NCI-H2196 (cell line): ENCODE results near the gene RANBP1.

Source experiments
- DNase-seq: peaks from one replicate; lab custom pipeline; 2025; ENCODE audit not compliant: unreplicated experiment; lab: John Stamatoyannopoulos, UW

RANBP1 gene

DNA sequence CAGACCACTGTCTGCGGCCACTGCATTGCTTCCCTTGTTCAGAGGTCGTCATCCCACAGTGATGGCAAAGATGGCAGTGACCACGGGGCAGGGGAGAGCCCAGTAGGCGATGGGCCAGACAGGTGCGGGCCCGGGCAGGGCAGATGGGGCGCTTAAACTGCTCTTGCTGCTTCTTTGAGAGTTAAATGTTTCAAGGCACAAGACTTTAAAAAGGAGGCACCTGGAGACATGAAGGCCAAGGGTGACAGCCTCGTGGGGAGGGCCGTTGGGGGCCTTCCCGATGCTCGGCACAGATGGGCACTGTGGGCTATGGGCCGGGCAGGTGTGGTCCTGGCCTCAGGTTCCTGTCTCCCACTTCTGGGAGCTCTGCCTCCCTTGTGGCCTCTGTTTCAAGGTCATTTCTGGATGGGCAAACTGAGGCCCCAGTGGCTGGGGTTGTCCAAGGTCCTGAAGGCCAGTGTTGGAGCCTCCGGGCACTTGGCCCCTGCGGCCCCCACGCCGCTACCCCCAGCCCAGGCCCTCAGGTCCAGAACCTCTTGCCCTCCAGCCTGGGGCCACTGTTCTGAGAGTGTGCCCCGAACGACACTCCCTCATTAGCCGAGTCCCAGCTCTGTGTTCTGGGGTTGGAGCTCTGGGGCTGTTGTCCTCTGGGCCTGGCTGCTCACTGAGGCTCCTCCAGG is 51.9 kb downstream of the RANBP1 start:
- DNase-seq, result no peak

DNA sequence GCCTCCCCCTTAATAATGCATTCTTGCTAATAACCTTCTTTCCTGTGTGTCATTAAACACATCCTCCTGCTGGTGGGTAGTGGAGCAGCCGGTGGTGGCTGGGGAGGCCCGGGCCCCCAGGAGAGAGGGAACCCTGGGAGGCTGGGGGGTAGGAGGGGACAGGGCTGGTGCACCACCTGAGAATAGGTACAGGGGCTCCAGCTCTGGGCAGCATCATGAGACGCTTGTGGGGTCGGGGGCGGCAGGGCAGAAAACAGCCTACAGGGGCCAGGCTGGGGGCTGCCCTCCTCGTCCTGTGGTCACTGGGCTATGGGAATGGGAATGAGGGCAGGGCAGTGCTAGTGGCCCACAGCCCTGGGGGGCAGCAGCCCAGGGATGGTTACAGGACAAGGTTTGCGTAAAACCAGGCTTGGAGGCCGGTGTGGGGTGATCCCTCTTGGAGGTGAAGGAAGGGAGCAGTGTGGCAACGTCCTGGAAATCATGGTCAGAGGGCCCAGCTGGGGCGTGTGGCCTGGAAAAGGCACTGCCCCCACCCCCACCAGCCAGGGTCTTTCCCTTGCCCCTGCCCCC is 53.4 kb downstream of the RANBP1 start:
- DNase-seq, result no peak

DNA sequence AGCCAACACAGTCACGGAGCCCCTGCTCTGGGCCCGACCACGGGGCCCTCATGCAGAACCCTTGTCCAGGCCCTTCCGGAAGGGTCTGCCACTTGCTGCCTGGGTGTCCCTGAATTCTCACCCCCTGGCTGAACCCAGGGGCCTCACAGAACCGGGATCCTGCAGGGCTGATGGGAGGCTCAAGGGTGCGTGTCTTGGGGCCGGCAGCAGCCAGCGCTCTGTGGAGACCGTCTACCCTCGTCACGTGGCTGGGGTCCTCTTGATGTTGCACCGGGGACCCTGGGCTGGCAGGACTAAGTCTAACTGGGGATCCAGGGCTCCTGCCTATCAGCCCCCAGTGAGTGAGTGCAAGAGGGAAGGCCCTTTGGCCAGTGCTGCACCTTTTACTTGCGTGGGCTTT is 54.3 kb downstream of the RANBP1 start:
- DNase-seq, result no peak

DNA sequence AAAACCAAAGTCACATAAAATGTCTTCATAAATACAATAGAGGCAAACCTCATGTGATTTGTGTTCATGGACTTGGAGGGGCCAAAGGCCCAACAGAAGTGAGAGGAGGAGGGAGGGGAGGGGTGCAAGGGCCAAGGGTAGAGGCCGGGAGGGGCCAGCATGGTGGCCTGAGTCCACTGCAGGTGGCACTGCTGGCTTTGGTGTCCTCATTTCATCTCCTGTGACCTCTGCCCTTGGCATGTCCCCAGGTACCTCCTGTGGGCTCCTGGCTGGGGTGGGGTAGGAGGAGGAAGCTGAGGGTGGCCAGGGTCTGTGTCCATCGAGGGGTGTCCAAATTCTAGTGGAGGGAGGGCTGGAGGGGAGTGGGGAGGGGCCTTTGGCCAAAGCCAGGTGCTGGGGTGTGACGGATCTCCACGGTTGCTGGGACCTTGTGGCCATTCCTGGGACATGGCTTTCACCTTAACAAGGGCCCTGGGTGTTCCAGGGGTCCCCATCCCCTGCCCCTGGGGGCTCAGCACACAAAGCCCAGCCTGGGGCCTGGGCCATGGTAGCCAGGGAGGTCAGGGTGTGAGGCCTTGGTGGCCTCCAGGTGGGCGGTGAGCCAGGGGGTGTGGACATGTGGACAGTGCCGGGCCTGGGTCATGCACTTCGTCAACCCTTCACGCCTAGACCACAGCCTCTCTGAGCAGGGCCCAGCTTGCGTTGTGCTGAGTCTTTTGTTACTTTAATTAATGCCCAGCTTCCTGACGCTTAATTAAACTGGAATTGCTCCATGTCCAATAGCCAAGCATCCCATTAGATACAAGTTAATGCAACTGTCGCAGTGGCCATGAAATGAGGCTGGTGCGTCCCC is 55.6 kb downstream of the RANBP1 start:
- DNase-seq, result no peak

DNA sequence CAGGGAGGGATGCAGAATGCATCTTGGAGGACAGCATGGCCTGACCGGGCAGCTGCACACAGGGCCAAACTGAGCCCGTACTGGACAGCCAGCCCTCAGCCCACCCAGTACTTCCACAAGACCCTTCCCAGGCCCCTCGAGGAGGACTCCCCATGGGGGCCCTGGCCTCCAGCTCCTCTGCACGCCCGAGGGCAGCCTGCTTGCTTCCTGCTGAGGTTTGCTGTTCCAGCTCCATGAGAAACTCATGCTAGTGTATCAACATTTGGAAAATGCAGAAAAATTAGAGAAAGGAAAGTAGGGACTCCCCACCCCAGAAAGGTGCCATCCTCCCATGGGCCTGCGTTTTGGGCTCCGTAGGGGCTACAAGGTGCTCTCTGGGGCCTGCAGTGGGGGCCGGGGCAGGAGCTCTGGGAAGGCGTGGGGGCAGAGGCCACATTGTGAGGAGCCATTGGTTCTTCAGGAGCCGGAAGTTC is 56.3 kb downstream of the RANBP1 start:
- no peak for DNase-seq

DNA sequence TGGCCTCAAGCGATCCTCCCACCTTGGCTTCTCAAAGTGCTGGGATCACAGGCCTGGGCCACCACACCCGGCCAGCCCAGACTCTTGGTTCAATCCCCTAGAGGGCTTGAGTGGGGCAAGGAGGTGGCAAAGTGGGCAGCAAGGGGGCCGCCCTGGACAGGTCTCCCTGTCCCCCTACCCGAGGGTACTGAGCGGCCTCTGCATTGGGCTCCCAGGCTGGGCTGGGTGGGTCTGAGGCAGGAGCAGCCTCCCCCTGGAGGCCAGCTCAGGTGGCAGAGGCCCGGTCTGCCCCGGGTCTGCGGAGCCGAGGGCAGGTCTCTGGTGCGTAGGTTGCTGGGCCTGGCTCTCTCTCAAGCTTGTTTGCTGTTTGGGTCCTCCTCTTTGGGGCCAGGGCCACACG is 57.3 kb downstream of the RANBP1 start:
- no peak for DNase-seq

DNA sequence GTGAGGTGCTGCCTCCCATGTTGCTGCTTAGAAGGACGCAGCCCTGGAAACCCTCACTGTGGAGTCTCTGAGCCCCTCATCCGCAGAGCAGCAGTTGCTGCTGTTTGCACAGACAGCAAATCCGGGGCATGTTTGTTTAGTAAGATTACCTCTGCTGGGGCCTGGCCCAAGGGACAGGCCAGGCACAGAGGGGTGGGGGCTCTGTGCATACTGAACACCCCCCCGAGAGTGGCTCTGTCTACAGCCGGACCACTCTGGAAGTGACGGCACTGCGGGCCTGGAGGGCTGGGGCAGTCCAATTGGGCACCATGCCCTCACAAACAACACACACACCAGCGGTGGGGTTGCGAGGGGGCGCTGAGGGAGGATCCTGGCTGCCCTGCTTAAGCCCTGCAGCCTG is 57.9 kb downstream of the RANBP1 start:
- DNase-seq, result no peak

DNA sequence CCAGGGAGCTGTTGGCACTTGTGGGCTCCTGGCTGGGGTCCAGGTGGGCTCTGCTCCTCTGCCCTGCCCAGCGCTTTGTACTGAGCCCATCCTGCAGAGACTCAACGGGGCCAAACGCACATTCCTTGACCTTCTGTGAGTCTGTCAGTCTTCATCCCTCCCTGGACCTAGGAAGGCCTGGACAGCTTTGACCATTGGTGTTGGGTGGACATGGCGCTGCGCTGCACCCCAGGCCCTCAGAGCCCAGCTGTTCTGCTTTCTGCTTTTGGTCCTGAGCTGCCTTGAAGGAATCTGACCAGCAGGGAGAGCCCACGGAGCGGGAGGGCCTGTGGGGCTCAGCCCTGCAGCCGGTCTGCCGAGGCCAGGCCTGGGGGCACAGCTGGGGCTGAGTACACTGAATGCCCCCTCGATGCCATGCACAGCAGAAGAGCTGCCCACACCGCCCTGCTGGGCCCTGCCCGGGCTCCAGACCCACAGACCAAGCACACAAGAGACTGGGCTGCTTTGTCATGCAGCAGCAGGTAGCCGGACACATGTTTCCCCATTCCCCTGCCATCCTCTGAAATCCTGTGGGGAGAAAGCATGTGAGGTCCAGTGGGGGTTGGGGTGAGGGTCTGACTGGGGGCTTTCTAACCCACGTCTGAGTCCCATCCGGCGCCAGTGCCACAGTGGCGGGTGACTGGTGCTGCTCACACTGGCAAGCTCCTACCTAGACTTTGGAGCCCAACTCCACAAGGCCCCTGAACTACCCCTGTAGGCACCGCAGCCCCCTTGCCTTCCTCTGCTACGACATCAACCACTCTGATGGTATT is 59.1 kb downstream of the RANBP1 start:
- DNase-seq, result no peak

DNA sequence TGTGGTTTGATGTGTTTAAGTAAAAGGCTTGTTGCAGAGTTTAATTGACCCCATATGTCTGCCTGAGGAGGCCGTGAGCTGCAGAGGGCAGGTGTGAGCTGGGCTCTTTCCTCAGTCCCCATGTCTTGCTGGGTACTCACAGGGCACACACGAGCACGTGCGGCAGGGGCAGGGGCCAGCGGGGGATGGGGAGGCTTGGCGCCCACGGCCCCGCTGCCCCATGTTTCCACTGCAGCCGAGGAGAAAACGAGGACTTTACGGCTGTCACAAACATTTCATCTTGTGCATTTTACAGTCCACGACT is 59.6 kb downstream of the RANBP1 start:
- DNase-seq, result no peak

DNA sequence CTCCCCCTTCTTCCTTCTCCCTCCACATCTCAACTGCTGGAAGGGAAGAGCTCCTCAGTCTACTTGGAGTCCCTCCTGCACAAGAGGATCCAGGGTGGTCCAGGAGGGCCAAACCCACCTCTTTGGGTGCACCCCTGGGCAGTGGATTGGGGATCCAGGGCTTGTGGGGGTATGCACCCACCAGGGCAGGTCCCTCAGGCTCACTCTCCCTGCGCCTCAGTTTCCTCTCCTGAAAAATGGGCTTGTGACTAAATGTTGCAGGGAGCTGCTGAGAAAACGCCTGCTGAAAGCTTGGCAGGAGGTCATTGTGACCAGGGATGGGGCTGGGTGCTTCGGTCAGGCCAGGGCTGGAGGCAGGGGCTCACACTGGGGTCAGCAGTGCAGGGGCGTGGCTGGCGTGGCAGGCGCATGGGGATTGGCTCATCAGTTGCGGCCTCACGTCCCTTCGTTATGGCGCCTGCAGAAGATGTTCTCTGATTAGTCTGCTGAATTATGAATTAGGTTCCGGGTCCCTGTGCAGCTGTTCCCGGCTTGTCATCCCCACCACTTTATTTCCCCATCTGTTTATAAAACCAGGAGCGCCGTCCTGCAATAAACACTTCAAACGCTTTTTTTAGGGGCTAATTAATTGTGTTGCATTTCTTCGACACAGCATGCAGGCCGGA is 60.6 kb downstream of the RANBP1 start:
- DNase-seq, result no peak
